Measurements from ENCODE around the gene RSAD2.
A peak's percentile ranks its signal among the peaks of the same experiment; 100 is the strongest.

The RSAD2 gene

GRCh38 chr2:6865346-6866274 is 12.0 kb upstream of the RSAD2 start, which contains the start of gene CMPK2:
TSS of gene CMPK2 (minus strand) at chr2:6865907. CDS start at chr2:6865696, 211 bp downstream.
- TF ChIP-seq, protein P1, sequence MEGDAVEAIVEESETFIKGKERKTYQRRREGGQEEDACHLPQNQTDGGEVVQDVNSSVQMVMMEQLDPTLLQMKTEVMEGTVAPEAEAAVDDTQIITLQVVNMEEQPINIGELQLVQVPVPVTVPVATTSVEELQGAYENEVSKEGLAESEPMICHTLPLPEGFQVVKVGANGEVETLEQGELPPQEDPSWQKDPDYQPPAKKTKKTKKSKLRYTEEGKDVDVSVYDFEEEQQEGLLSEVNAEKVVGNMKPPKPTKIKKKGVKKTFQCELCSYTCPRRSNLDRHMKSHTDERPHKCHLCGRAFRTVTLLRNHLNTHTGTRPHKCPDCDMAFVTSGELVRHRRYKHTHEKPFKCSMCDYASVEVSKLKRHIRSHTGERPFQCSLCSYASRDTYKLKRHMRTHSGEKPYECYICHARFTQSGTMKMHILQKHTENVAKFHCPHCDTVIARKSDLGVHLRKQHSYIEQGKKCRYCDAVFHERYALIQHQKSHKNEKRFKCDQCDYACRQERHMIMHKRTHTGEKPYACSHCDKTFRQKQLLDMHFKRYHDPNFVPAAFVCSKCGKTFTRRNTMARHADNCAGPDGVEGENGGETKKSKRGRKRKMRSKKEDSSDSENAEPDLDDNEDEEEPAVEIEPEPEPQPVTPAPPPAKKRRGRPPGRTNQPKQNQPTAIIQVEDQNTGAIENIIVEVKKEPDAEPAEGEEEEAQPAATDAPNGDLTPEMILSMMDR (IDR thresholded peaks at IDR 0.05; ENCODE audit: unreplicated experiment in 3 of 3): peak in 2 of 3 experiments; percentile 20 to 28
- H3K9me3 Mint-ChIP-seq: peaks cover 11% of the 10 kb centered on the region
- peak within 1 kb of the TSS; percentile 58 to 91 (median 67) for H3K27ac Mint-ChIP-seq
- H3K4me1 Mint-ChIP-seq: peaks cover 19% of the 10 kb centered on the region
- peak within 1 kb of the TSS; percentile 93 to 95 (median 93) for H3K4me3 Mint-ChIP-seq
- peaks cover 21% of the 10 kb centered on the region for H3K27me3 Mint-ChIP-seq (ENCODE audit: low read depth)
- H3K36me3 Mint-ChIP-seq (ENCODE audit: low read depth): peaks cover 13% of the 10 kb centered on the region

DNA sequence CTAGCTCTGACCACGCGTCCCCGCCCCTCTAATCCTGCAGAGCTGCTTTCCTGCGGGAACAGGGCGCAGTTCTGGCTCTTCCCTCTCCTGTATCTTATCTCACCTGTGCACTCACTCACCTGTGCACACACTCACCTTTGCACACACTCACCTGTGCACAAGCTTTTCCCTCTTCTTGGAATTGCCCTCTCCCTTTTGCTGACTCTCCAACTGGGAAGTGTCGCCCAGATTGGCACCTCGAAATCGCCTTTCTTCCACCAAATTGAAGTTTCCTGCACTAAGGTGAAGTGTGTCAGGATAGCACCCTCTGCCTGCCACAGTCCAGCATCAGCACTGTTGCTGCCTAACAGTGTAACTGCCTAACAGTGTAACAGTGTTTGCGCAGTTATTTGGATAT is 11.3 kb upstream of the RSAD2 start:
- Mint-ChIP-seq H3K27me3 (ENCODE audit: low read depth) (peaks cover 21% of the 10 kb centered on the region), H3K4me3 (peak overlapping the region; percentile 93 to 95 (median 93)), H3K9me3 (peaks cover 10% of the 10 kb centered on the region), H3K27ac (peak overlapping the region; percentile 58 to 91 (median 67)), H3K36me3 (ENCODE audit: low read depth) (peaks cover 6% of the 10 kb centered on the region), H3K4me1 (peaks cover 19% of the 10 kb centered on the region)
- TF ChIP-seq, protein P1 (IDR thresholded peaks at IDR 0.05; ENCODE audit: unreplicated experiment in 3 of 3): peak; percentile 44 to 53 (median 51)

DNA sequence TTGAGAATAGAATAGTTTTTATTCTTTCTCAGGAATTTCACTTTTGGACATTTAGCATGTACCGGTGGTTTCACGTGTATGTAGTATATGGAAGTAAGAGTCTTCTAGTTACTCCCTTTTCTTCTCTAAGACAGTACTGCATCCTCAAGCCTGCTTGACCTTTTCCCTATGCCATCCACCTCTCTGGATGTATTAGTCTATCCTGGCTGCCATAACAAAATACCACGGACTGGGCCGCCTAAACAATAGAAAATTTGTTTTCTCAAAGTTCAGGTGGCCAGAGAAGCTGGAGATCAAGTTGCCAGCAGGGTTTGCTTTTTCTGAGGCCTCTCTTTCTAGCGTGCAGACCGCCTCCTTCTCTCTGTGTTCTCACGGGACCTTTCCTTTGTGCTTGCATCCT is 10.6 kb upstream of the RSAD2 start:
- peaks cover 14% of the 10 kb centered on the region for H3K4me1 Mint-ChIP-seq
- peak overlapping the region; percentile 60 to 74 (median 65) for H3K4me3 Mint-ChIP-seq
- peaks cover 17% of the 10 kb centered on the region for H3K27me3 Mint-ChIP-seq (ENCODE audit: low read depth)
- TF ChIP-seq, protein P1 (IDR thresholded peaks at IDR 0.05; ENCODE audit: unreplicated experiment in 3 of 3): no peak
- H3K27ac Mint-ChIP-seq: no peak overlapping the region
- H3K9me3 Mint-ChIP-seq: peaks cover 4% of the 10 kb centered on the region
- H3K36me3 Mint-ChIP-seq (ENCODE audit: low read depth): no peaks in the 10 kb centered on the region

GRCh38 chr2:6872394-6872793 is 5.2 kb upstream of the RSAD2 start:
- Mint-ChIP-seq H3K4me3 (no peak overlapping the region), H3K4me1 (no peaks in the 10 kb centered on the region), H3K27me3 (ENCODE audit: low read depth) (no peaks in the 10 kb centered on the region), H3K36me3 (ENCODE audit: low read depth) (no peaks in the 10 kb centered on the region), H3K9me3 (peaks cover 4% of the 10 kb centered on the region), H3K27ac (no peak overlapping the region)
- TF ChIP-seq, protein P1 (IDR thresholded peaks at IDR 0.05; ENCODE audit: unreplicated experiment in 3 of 3): no peak

- Mint-ChIP-seq H3K27me3 (ENCODE audit: low read depth) (no peaks in the 10 kb centered on the region), H3K9me3 (peaks cover 5% of the 10 kb centered on the region), H3K4me1 (no peaks in the 10 kb centered on the region), H3K27ac (no peak overlapping the region), H3K36me3 (ENCODE audit: low read depth) (no peaks in the 10 kb centered on the region), H3K4me3 (no peak overlapping the region)
- TF ChIP-seq, protein P1 (IDR thresholded peaks at IDR 0.05; ENCODE audit: unreplicated experiment in 3 of 3): no peak
Measured at GRCh38 chr2:6874032-6874431, 3.5 kb upstream of the RSAD2 start.
